Fibroblast of pulmonary artery (primary cell): ENCODE data around the gene RAB3GAP1.

Experiments used
- DNase-seq: peaks from one replicate; pipeline ENCODE4 v3.0.0-alpha.2; 2010; ENCODE audit warnings: low read depth
- H3K4me3 ChIP-seq: replicated peaks from 2 replicates; pipeline ENCODE4 v1.5.1; 2011; ENCODE audit warnings: low read depth, mild to moderate bottlenecking, control low read depth, low read length, moderate library complexity
- CTCF ChIP-seq: IDR thresholded peaks from 2 replicates; pipeline ENCODE4 v1.5.1; 2011; ENCODE audit warnings: mild to moderate bottlenecking, control low read depth, low read length, inconsistent platforms; ENCODE audit errors: missing control alignments

RAB3GAP1 gene

GRCh38 chr2:135182190-135182589 lies 130.1 kb downstream of the RAB3GAP1 start:
- TF ChIP-seq CTCF = no peak
- no peak for DNase-seq
- H3K4me3 ChIP-seq = no peak overlapping the region

- no peak overlapping the region for H3K4me3 ChIP-seq
- DNase-seq = no peak
- no peak for TF ChIP-seq CTCF
These were observed 130.5 kb downstream of the RAB3GAP1 start for GRCh38 chr2:135182601-135183000.

- DNase-seq = no peak
These were observed 131.7 kb downstream of the RAB3GAP1 start for GRCh38 chr2:135183822-135184221.

GRCh38 chr2:135186054-135186453 lies 134.0 kb downstream of the RAB3GAP1 start:
- H3K4me3 ChIP-seq = no peak overlapping the region
- DNase-seq = no peak
- TF ChIP-seq CTCF = no peak

More at GRCh38 chr2:135183822-135184221, 131.7 kb downstream of the RAB3GAP1 start:
- no peak overlapping the region for H3K4me3 ChIP-seq
- TF ChIP-seq CTCF = no peak

- DNase-seq = no peak
- TF ChIP-seq CTCF = no peak
- no peak overlapping the region for H3K4me3 ChIP-seq
These were observed 135.2 kb downstream of the RAB3GAP1 start for GRCh38 chr2:135187270-135187669.

GRCh38 chr2:135189148-135189547 lies 137.1 kb downstream of the RAB3GAP1 start:
- no peak for DNase-seq
- no peak for TF ChIP-seq CTCF
- H3K4me3 ChIP-seq = no peak overlapping the region

- no peak for TF ChIP-seq CTCF
- DNase-seq = no peak
- no peak overlapping the region for H3K4me3 ChIP-seq
These were observed 138.7 kb downstream of the RAB3GAP1 start for GRCh38 chr2:135190799-135191198.
